Body of pancreas (tissue), 4 donors: ENCODE data around the gene RARA.

Experiments
- CTCF ChIP-seq, 7 experiments: fragments of 450-650 bp in 4 of 7; fragments of 200-600 bp in 3 of 7; sonication (generic) in 3 of 7; IDR thresholded peaks; one replicate each; pipeline ENCODE4 v1.5.1; 2016 to 2019; ENCODE audit warnings: antibody characterized with exemption in 7 of 7
- POLR2A ChIP-seq, 3 donors: fragments of 450-650 bp; IDR thresholded peaks; one replicate each; pipeline ENCODE4 v1.6.1; 2016; ENCODE audit warnings: antibody characterized with exemption in 3 of 3, mild to moderate bottlenecking in 2 of 3

GRCh38 chr17:40362696-40363110 is 53.7 kb downstream of the RARA start:
- peak; percentile 41 to 70 (median 55) for TF ChIP-seq CTCF (IDR thresholded peaks at IDR 0.05)
- peak in 2 of 3 donors; percentile 19 to 35 for TF ChIP-seq POLR2A (IDR thresholded peaks at IDR 0.05)
